MCF 10A (cell line): Measurements from ENCODE around the gene E4F1. TPM values are rescaled to one million over a fixed set of nuclear protein-coding genes. Genes with fewer than 3 reads are reported as not detected.

Source experiments
- BruUV-seq: library from RNA; stranded (reverse); fragments of 400-500 nt; replicated peaks from 2 replicates; lab custom pipeline; 2021; lab: Mats Ljungman, UMichigan
- CTCF ChIA-PET: fragments of 300-600 bp; sonication (Branson Sonifier 250); formaldehyde crosslinking; extraction: SDS; loops from one replicate; lab custom pipeline; 2021; ENCODE audit warnings: antibody characterized with exemption, inconsistent platforms; lab: Yijun Ruan, JAX
- POLR2A ChIA-PET: fragments of 300-600, 350-650 bp; sonication (Branson Sonifier 250); formaldehyde crosslinking; extraction: SDS; loops from one replicate; lab custom pipeline; 2020; ENCODE audit warnings: antibody characterized with exemption, inconsistent platforms; lab: Yijun Ruan, JAX
- DNase-seq: peaks from one replicate; pipeline ENCODE4 v3.0.0-alpha.2; 2018; ENCODE audit not compliant: unreplicated experiment
- H3K27ac Mint-ChIP-seq: one replicate; pipeline ENCODE4 v1.8.0; 2022; ENCODE audit warnings: mild to moderate bottlenecking, low read depth, mixed read lengths; ENCODE audit not compliant: unreplicated experiment
- H3K27me3 Mint-ChIP-seq: one replicate; pipeline ENCODE4 v1.8.0; 2022; ENCODE audit warnings: mixed read lengths; ENCODE audit not compliant: insufficient read depth, unreplicated experiment
- H3K36me3 Mint-ChIP-seq: one replicate; pipeline ENCODE4 v1.8.0; 2022; ENCODE audit warnings: mild to moderate bottlenecking, moderate library complexity, mixed read lengths; ENCODE audit not compliant: insufficient read depth, unreplicated experiment
- H3K4me1 Mint-ChIP-seq: one replicate; pipeline ENCODE4 v1.8.0; 2022; ENCODE audit warnings: mixed read lengths; ENCODE audit not compliant: insufficient read depth, unreplicated experiment
- H3K4me3 Mint-ChIP-seq: one replicate; pipeline ENCODE4 v1.8.0; 2022; ENCODE audit warnings: mild to moderate bottlenecking, moderate library complexity, mixed read lengths; ENCODE audit not compliant: unreplicated experiment
- H3K9me3 Mint-ChIP-seq: one replicate; pipeline ENCODE4 v1.8.0; 2022; ENCODE audit warnings: mixed read lengths; ENCODE audit not compliant: unreplicated experiment
- intact Hi-C: fragments of 100-400 bp; cut with micrococcal nuclease; formaldehyde crosslinking; loops from 2 replicates; pipeline ENCODE4 v1.14.1; 2022
- microRNA-seq: library from miRNA; unstranded; fragments of <30 nt; microRNA quantifications from one replicate; pipeline ENCODE4 v1.2.0, GENCODE V29; 2022
- total RNA-seq: library from RNA; stranded (reverse); gene quantifications from 2 replicates; pipeline ENCODE4 v1.2.3, GENCODE V29; 2022
- TF ChIP-seq, protein P1 (sequence below): fragments of 200-600 bp; IDR thresholded peaks from one replicate; pipeline ENCODE4 v1.8.0; 2022; ENCODE audit warnings: antibody characterized with exemption, mild to moderate bottlenecking; ENCODE audit not compliant: unreplicated experiment

Gene E4F1
- total RNA-seq, 1 experiment from 2014 or later, result 26.2 TPM

GRCh38 chr16:2284001-2284770, 60.8 kb downstream of the E4F1 start:
- no peak overlapping the region for H3K4me3 Mint-ChIP-seq
- DNase-seq, result no peak
- BruUV-seq, result no TSS peak
- peaks cover 23% of the 10 kb centered on the region for H3K27me3 Mint-ChIP-seq
- no peaks in the 10 kb centered on the region for H3K9me3 Mint-ChIP-seq
- H3K36me3 Mint-ChIP-seq, result peaks cover 6% of the 10 kb centered on the region
- intact Hi-C loops, result no loop called here
- TF ChIP-seq, protein P1, sequence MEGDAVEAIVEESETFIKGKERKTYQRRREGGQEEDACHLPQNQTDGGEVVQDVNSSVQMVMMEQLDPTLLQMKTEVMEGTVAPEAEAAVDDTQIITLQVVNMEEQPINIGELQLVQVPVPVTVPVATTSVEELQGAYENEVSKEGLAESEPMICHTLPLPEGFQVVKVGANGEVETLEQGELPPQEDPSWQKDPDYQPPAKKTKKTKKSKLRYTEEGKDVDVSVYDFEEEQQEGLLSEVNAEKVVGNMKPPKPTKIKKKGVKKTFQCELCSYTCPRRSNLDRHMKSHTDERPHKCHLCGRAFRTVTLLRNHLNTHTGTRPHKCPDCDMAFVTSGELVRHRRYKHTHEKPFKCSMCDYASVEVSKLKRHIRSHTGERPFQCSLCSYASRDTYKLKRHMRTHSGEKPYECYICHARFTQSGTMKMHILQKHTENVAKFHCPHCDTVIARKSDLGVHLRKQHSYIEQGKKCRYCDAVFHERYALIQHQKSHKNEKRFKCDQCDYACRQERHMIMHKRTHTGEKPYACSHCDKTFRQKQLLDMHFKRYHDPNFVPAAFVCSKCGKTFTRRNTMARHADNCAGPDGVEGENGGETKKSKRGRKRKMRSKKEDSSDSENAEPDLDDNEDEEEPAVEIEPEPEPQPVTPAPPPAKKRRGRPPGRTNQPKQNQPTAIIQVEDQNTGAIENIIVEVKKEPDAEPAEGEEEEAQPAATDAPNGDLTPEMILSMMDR, result no peak
- no peaks in the 10 kb centered on the region for H3K4me1 Mint-ChIP-seq
- ChIA-PET CTCF (no interaction called here), POLR2A (no interaction called here)
- H3K27ac Mint-ChIP-seq, result no peak overlapping the region

DNA sequence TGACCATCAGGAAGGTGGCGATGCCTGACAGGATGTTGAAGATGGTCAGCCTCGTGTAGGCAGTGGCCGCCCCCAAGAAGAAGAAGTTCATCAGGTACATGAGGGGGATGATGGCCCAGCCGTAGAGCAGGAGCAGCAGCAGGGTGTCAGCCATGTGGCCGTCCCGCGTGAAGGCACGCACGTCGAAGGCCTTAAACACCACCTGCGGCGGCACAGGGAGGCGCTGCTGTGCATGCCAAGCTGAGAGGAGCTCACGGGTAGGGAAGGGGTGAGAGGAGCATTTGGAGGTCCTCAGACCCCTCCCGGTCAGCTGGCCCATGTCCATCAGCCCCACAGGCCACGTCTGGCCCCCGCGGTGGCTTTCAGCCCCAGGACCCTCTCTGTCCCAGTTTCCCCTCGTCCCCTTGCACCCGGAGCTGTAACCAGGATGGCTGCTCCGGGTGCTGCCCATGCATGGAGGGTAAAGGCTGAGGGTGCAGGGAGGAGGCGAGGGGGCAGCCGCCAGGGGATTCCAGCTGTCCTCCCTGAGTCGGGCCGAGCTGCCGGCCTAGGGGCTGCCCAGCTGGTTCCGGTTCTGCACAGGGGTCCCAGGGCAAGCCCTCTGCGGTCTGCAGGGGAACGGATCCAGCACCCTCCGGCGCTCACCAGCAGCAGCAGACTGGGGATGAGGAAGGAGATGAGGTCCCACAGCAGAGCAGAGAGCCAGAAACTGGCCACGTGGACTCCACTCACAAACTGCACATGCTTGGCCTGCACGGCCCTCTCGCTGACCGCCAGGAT, 61.6 kb downstream of the E4F1 start:
- Mint-ChIP-seq H3K27ac (no peak overlapping the region), H3K4me3 (no peak overlapping the region), H3K27me3 (peaks cover 18% of the 10 kb centered on the region), H3K9me3 (no peaks in the 10 kb centered on the region), H3K4me1 (no peaks in the 10 kb centered on the region), H3K36me3 (peaks cover 6% of the 10 kb centered on the region)
- ChIA-PET CTCF (no interaction called here), POLR2A (no interaction called here)
- intact Hi-C loops, result no loop called here
- BruUV-seq, result no TSS peak
- TF ChIP-seq, protein P1, result no peak
- no peak for DNase-seq

Small RNAs within 50 kb of the gene (microRNA-seq; reads per million reads assigned to microRNA genes)
- gene MIR3677 (0.53 reads per million), gene MIR4717 (not detected)

Other genes starting within 250 kb of the E4F1 start
- 1.1 TPM in 1 of 2 replicates, not detected in the other for gene NOXO1, start 242.1 kb upstream of the E4F1 start, total RNA-seq
- 34.6 and 40.8 TPM in 2 replicates for gene GFER, start 239.4 kb upstream of the E4F1 start, total RNA-seq
- 0.68 and 1.1 TPM in 2 replicates for gene SYNGR3, start 233.6 kb upstream of the E4F1 start, total RNA-seq
- gene ZNF598, start 213.8 kb upstream of the E4F1 start, total RNA-seq, result 177 and 252 TPM in 2 replicates
- gene NPW, start 203.8 kb upstream of the E4F1 start, total RNA-seq, result 4.9 and 7.7 TPM in 2 replicates
- 8.5 and 14.5 TPM in 2 replicates for gene NHERF2, start 196.7 kb upstream of the E4F1 start, total RNA-seq
- gene NTHL1, start 175.8 kb upstream of the E4F1 start, total RNA-seq, result 16.4 and 17.7 TPM in 2 replicates
- gene TSC2, start 175.6 kb upstream of the E4F1 start, total RNA-seq, result 99.8 and 136 TPM in 2 replicates
- 159 and 187 TPM in 2 replicates for gene PKD1, start 87.7 kb upstream of the E4F1 start, total RNA-seq
- 0.81 and 1.0 TPM in 2 replicates for gene RAB26, start 75.0 kb upstream of the E4F1 start, total RNA-seq
- gene TRAF7, start 67.8 kb upstream of the E4F1 start, total RNA-seq, result 87.4 and 98.6 TPM in 2 replicates
- 0.10 and 0.14 TPM in 2 replicates for gene CASKIN1, start 27.0 kb upstream of the E4F1 start, total RNA-seq
- gene MLST8, start 18.1 kb upstream of the E4F1 start, total RNA-seq, result 63.4 and 87.6 TPM in 2 replicates
- 4.6 and 5.2 TPM in 2 replicates for gene BRICD5, start 12.7 kb upstream of the E4F1 start, total RNA-seq
- gene PGP, start 8.8 kb upstream of the E4F1 start, total RNA-seq, result 11.3 and 12.0 TPM in 2 replicates
- gene DNASE1L2, start 12.9 kb downstream of the E4F1 start, total RNA-seq, result 1.5 and 3.8 TPM in 2 replicates
- 115 and 154 TPM in 2 replicates for gene ECI1, start 28.0 kb downstream of the E4F1 start, total RNA-seq
- 245 and 247 TPM in 2 replicates for gene RNPS1, start 44.5 kb downstream of the E4F1 start, total RNA-seq
- gene ABCA3, start 117.1 kb downstream of the E4F1 start, total RNA-seq, result 3.5 and 4.6 TPM in 2 replicates
- gene CCNF, start 205.9 kb downstream of the E4F1 start, total RNA-seq, result 7.5 and 11.9 TPM in 2 replicates
- gene TEDC2, start 236.5 kb downstream of the E4F1 start, total RNA-seq, result 3.5 and 6.9 TPM in 2 replicates
- gene NTN3, start 247.7 kb downstream of the E4F1 start, total RNA-seq, result not detected in 2 replicates